Measurements from ENCODE around the gene EPC2. TPM values are rescaled to one million over a fixed set of nuclear protein-coding genes. Genes with fewer than 3 reads are reported as not detected.

The EPC2 gene
- total and polyA plus RNA-seq, 10 of the 15 experiments (the other 5 are each of a cell fraction or from before 2014, with no cell fraction given) = 2.0 to 16.5 (median 10.8) TPM

DNA sequence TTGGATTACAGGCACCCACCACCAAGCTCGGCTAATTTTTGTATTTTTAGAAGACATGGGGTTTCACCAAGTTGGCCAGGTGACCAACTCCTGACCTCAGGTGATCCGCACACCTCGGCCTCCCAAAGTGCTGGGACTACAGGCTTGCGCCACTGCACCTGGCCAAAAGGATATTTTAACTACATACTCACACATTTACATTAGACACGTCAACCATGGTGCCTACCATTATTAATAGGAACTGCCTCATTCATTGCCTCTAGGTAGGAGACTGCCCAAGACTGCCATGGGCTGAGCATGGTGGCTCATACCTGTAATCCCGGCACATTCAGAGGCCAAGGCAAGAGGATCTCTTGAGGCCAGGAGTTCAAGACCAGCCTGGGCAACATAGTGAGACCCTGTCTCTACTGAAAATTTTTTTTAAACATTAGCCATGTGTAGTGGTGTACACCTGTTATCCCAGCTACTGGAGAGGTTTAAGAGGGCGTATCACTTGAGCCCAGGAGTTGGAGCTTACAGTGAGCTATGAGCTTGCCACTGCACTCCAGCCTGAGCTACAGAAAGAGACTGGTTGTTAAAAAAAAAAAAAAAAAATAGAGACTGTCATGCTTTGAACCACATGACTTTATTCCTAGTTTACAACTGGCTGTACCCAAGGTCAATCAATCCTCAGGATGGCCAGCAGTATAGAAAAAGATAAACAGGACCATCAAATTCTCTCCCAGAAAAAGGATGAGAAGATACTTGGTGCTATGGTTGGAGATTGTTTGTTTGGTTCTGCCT, 31.1 kb upstream of the EPC2 start (continued):
- TF ChIP-seq PAX8 (IDR thresholded peaks at IDR 0.05) = no peak

DNA sequence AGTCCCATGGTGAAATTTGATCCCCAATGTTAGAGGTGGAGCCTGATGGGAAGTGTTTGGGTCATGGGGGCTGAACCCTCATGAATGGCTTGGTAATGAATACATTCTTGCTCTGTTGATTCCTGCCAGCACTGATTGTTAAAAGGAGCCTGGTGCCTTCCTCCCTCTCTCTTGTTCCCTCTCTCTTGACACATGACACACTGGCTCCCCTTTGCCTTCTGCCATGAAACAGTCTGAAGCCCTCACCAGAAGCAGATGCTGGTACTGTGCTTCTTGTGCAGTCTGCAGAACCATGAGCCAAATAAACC, 30.6 kb upstream of the EPC2 start:
- Histone ChIP-seq H3K36me3 (ENCODE audit: control insufficient read depth in 2 of 2, insufficient read depth in 2 of 2, low read length in 1 of 2) (no peaks in the 10 kb centered on the region), H3K27ac (ENCODE audit: control insufficient read depth, insufficient read depth) (no peak overlapping the region; the same call in 1 of the 2 replicates), H3K4me1 (ENCODE audit: control insufficient read depth, insufficient read depth, low read length) (peaks cover 18% of the 10 kb centered on the region), H3K9me3 (replicated peaks; ENCODE audit: control insufficient read depth, insufficient read depth, low read length) (no peaks in the 10 kb centered on the region), H3K79me2 (ENCODE audit: control insufficient read depth, insufficient read depth, low read length) (no peaks in the 10 kb centered on the region), H3K4me2 (ENCODE audit: control insufficient read depth, insufficient read depth) (peak overlapping the region; percentile 73; the same call in 1 of the 2 replicates), H3K9ac (ENCODE audit: control insufficient read depth, insufficient read depth, low read length) (no peak overlapping the region), H3K27me3 (replicated peaks in 1 of 2; ENCODE audit: control insufficient read depth in 2 of 2, insufficient read depth in 2 of 2, low read length in 1 of 2) (no peaks in the 10 kb centered on the region), H2AFZ (ENCODE audit: control insufficient read depth, low read depth, low read length) (peak overlapping the region; percentile 85), H4K20me1 (ENCODE audit: control insufficient read depth, insufficient read depth) (no peaks in the 10 kb centered on the region), H3K4me3 (peak overlapping the region; percentile 12; the same call in 1 of the 2 replicates)
- DNase-seq (ENCODE audit: low read depth, low spot score) (no peak), ATAC-seq (peak; percentile 42), FAIRE-seq (no peak)
- RAD21 ChIA-PET (ENCODE audit: unreplicated experiment) = interaction anchor here (2.0 kb wide), 1 partner anchor 105 kb away, joined by 5 read pairs; no protein-coding TSS in a partner anchor
- intact Hi-C loops (cut with micrococcal nuclease; ENCODE audit: unreplicated experiment) = loop anchor here (2.0 kb wide), 1 partner anchor 31 kb away; the partner anchor contains the start of gene EPC2
- POLR2A ChIA-PET = interaction anchor here (0.8 to 1.0 kb wide), 3 partner anchors 10 to 32 kb away, joined by 3 to 4 read pairs (median 3); no protein-coding TSS in a partner anchor
- in situ Hi-C loops (cut with MboI) = no loop called here
- CTCF ChIA-PET = interaction anchor here (0.9 to 1.5 kb wide), 4 partner anchors 11 to 624 kb away, joined by 3 to 5 read pairs (median 4); no protein-coding TSS in a partner anchor
- no TSS peak for BruUV-seq (replicated peaks)
- TF ChIP-seq BCL11A (IDR thresholded peaks at IDR 0.05; ENCODE audit: low read depth, low read length) = no peak
- SMC1A ChIA-PET (ENCODE audit: uncharacterized antibody, unreplicated experiment) = interaction anchor here (0.9 to 3.7 kb wide), 4 partner anchors 10 to 341 kb away, joined by 3 to 19 read pairs (median 7); no protein-coding TSS in a partner anchor
